TTC549 (cell line): Measurements from ENCODE around the gene STOML2.

ENCODE experiments used
- FAIRE-seq: peaks from 2 replicates; lab custom pipeline; 2012; peaks lifted over from hg19 to GRCh38; lab: Jason Lieb, UNC

Gene STOML2

DNA sequence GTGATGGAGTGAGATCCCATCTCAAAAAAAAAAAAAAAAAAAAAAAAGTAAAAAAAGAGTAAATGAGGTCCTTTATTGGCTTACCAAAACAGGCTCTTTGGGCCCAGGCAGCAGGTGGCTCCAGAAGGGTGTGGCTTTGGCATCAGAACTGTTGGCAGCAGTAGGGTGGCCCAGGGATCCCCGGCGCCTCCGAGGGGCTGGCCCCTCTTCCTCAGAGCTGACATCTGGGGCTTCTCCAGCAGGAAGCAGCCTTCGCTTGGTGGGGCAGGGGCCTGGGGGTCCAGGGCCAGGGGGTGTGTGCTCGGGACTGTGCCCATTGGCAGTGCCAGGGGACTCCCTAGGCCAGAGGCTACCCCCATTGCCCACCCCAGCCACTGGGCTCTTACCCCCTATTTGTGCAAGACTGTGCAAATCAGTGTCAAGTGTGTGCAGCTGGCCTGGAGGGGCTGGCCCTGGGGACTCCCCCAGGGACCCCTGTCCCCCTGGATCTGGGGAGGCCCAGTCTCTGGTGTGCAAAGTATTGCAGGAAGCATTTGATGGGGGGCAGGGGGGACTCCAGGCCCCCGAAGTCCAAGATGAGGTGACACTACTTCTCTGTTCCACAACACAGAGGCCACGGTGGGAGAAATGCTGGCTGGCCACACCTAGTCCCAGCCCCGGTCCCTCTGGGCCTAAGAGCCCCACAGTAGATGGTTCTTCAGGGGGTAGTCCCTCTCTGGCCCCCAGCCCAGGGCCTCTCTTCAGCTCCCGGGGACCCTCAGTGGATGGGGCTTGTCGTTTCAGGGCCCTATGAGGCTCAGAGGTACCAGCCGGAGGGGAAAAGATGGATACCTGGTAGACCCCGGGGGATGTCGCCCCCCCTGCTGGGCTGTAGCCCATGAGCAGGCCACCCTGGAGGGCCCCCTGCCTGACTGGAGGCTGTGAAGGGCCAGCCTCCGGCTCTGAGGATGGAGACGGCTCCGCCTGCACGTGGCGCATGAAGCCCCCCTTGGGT is 4.7 kb upstream of the STOML2 start:
- FAIRE-seq = no peak

DNA sequence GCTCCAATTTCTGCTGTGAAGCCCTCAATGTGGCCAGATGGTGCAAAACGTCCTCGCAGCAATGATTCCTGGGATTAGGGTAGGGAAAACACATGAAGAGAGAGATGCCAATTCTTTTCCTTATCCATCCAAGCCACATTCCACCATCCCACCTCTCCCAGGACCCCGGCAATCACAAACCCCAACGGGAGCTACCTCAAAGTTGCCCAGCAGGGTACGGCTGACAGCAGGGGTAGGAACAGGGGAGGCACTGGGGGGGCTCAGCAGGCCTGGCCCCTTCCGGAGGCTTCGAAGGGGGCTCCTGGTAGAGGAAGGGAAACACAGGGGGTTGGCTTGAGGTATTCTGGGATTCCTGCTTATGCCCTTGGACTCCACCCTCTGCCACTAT is 3.4 kb upstream of the STOML2 start:
- FAIRE-seq = no peak

DNA sequence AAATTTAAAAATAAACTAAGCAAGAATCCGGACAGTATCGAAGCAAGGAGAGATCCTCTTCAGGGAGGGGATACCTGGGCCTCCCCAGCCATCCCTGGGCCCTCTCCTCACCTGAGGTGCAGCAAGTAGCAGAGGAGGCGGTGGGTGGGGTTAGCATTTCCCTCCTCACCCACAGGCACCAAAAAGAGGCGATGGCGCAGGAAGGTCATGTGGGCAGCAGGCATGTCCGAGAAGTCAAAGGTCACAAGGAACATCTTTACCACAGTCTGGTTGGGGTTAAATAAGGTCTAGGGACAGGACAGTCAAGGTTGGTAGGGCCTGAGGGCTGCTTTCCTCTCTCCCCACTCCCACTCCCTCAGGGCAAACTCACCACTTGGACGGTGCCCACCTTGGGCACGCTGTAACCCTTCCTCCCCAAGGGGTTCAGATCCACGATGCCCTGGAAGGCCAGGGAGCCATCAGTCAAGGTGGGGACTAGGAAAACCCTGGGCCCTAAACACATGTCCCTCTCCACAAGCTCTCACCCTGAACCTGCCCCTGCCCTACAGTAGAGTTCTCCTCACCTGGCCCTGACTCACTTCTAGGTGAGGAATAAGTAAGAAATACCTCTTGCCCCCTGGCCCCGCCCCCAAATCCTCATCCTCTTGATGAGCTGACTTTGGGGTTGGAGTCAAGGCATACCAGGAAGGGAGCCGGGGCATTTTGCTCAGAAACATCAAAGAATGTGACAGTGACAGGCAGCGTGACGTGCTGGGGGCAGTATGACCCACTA is 2.8 kb upstream of the STOML2 start:
- no peak for FAIRE-seq

DNA sequence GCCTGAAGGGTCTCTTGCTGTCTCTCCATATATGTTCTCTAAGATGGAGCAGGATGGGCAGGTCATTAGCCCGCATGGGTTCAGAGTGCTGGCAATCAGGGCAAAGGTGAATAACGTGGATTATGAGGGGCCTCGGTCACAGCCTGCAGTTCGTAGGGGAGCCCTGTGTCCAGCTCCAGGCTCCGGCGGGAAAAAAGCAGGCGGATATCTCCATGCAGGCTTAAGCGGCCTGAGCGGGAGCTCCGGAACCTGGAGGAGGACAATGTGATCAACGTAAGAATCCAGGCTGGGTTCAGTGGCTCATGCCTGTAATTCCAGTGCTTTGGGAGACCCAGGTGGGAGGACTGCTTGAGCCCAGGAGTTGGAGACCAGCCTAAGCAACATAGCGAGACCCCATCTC is 2.2 kb upstream of the STOML2 start:
- no peak for FAIRE-seq

GRCh38 chr9:35104586-35104985 is 1.7 kb upstream of the STOML2 start:
- no peak for FAIRE-seq

DNA sequence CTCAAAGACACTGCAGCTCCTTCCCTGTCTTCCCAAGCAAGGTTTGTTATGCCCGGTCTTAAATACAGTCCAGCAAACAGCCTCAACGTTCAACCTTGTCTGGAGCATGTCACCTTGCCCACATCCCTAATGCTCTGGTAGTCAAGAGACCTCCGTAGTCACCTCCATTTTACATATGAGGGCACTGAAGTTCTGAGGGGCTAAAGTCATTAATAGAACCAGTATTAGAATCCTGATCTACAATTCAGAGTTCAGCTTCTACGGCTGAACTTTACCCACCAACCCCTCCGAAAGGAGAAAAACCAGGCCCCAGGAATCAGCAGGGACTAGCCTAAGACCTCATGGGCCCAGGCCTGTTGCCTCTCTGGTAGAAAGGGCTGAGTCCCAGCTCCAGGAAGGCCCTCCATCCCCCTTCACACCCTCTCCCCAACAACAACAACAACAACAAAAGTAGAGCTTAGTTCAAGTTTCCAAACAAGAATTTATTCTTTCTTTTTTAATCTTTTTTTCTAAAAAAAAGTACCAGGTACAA is 795 bp upstream of the STOML2 start:
- FAIRE-seq = no peak

DNA sequence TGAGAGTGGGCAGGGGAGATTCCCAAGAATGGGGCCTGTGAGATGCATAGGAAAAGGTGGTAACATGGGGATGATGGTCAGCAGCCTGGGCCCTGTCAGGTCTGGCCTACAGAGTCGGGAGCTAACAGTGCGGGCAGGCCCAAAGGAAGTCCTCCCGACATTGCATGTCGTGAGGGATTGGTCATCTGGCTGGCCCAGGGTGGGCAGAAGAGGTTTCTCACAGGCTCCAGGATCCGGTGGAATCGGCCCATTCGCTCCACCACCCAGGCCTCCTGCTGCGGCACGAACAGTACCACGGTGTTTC is 514 bp downstream of the STOML2 start:
- FAIRE-seq = no peak

GRCh38 chr9:35097573-35097972 is 5.4 kb downstream of the STOML2 start:
- FAIRE-seq = no peak

DNA sequence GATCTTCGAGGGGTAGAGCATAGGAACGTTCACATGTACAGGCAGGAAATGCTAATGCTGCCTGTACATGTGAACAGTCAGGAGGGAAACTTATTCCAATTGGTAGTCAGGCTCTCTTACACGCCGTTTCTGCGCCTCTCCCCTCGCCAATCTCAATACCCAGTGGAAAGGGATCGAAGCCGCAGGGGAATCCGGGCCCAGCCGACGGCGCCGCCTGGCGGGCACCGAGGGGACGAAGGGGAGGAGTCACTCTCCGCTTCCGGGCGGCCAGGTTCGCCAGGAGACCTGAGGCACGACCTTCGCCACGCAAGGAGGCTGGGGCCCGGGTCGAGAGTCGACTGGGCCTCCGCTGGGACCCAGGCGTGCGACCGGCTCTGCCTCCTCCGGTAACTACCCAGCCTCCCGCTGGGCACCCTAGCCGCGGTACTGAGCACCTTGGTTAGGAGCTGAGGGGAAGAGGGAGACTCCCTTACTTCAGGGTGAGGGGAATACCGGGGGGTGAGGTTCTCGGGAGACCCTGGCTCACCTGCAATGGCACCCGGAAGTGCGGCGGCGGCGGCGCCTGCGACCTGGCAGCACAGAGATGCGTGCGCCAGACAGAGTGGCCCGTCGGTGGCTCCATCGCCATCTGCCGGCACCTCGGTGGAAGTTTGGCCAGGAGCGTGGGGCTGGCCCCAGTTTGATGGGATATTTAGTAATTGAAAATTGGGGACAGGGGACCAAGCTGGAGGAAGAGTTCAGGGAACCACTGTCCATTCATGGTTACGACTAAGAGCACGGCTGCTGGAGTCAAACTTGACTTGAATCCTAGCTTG is 6.7 kb downstream of the STOML2 start, which contains the start of gene PIGO:
TSS of gene PIGO (minus strand) at position 557 of the 815 bp plus-strand sequence. CDS start 1,026 bp downstream, outside the sequence.
- no peak for FAIRE-seq

GRCh38 chr9:35091536-35091935 is 11.4 kb downstream of the STOML2 start:
- FAIRE-seq = no peak

- FAIRE-seq = no peak
These were observed 13.5 kb downstream of the STOML2 start for GRCh38 chr9:35089434-35089833.

- no peak for FAIRE-seq
These were observed 17.9 kb downstream of the STOML2 start for GRCh38 chr9:35085078-35085477.

- FAIRE-seq = no peak
These were observed 23.2 kb downstream of the STOML2 start, which contains the start of gene FANCG for GRCh38 chr9:35079426-35080341. TSS of gene FANCG (minus strand) at chr9:35079942. CDS start at chr9:35079524, 418 bp downstream.

DNA sequence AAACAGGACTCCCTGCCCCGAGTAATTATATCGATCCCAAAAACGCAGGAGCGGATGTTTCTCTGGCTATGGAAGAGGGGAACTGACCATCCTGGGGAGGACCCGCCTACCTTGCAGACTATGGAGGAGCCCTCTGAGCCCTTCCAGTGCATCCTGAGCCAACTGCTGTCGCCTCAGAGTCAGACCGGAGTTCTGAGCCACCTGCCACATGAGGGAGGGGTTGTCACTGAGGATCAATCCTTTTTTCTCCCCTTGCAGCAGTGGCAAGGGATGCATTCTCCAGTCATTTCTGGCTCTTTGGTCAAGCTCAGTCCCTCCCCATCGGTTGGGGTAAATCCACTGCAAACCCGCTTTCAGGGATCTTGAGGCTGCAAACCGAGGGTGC is 23.9 kb downstream of the STOML2 start:
- no peak for FAIRE-seq

DNA sequence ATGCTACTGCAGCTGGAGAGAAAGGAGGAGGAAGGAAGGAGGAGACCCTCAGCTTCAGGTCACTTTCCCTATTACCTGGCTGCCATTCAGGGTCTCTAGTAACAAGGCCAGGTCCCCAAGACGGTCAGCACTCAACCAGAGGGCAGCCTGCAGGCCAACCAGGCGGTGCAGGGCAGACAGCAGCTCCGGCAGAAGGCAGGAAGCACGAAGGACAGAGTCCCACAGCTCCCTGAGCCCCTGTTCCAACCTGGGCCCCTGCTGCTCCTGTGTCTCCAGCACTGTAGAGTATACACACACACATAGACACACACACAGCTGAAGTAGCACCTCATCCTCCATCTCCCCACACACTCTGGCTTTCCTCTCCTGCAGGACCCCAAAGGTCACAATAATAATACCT is 24.9 kb downstream of the STOML2 start:
- FAIRE-seq = no peak

GRCh38 chr9:35076848-35077247 is 26.1 kb downstream of the STOML2 start:
- no peak for FAIRE-seq

- FAIRE-seq = no peak
These were observed 27.6 kb downstream of the STOML2 start for GRCh38 chr9:35075358-35075757.

- no peak for FAIRE-seq
These were observed 28.1 kb downstream of the STOML2 start for GRCh38 chr9:35074791-35075190.

GRCh38 chr9:35074141-35074540 is 28.8 kb downstream of the STOML2 start:
- FAIRE-seq = no peak

DNA sequence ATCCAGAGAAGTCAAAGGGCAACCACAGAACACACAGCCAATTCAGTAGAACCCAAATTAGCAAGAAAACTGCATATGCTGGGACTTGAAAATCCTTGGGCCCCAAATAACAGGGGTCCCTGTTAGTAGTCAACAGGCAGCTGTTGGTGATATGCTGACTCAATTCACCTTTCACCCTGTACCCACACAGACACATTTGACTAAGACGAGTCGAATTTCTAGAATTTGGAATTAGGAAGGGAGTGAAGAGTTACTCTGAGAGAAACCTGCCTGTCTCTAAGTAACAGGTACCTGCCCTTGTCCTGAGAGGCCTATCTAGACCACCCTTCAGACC is 29.7 kb downstream of the STOML2 start:
- FAIRE-seq = no peak
